Measurements from ENCODE around the gene CCHCR1.
A peak's percentile ranks its signal among the peaks of the same experiment; 100 is the strongest.
"Not testable (repeated sequence)": the region's sequence is repeated elsewhere in the genome, so short reads cannot be mapped to it uniquely, and the experiment has no call there.

CCHCR1 gene

GRCh38 chr6:31157513-31158139, at the start of gene CCHCR1:
TSS of gene CCHCR1 (minus strand) at chr6:31157802. CDS start at chr6:31157600, 202 bp downstream.
- no peak for DNase-seq (ENCODE audit: low spot score)

DNA sequence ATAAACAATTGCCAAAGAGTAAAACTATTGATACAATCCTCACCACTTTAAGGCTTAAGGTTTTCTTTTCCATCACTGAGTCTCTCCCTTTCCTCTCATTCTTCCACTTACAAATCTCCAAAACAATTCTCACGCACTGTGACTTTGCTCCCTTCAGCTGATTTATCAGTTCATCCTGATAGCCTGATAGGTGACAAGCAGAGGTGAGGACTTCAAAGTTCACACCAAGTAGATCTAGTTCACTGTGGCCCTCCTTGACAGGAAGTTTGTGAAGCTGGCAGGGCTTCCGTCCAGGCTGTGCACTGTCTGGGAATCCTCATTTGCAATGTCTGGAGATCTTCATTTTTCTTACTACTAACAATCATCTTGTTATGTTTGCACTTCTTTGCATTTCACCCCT, 48.0 kb upstream of the CCHCR1 start:
- DNase-seq (ENCODE audit: low spot score) = no peak

DNA sequence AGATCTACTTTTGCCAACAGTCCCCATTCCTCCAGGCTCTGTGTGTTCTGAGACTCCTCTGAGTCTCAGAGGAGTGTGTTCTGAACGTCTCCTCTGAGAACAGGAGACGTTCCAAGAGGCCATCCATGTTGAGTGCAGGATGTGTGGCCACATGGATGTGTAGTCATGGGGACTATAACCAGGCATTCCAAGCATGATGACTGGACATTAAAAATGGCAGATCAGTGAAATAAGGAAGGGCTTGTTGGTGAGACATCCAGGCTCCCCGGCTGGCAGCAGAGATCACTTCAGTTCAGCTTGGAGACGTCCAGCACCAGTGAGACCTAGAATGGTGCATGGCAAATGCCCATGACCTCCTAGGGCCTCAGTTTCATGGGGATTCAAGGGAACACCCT, 47.1 kb upstream of the CCHCR1 start:
- no peak for DNase-seq (ENCODE audit: low spot score)

GRCh38 chr6:31203345-31203979, 45.9 kb upstream of the CCHCR1 start:
- DNase-seq (ENCODE audit: low spot score) = peak; percentile 25

DNA sequence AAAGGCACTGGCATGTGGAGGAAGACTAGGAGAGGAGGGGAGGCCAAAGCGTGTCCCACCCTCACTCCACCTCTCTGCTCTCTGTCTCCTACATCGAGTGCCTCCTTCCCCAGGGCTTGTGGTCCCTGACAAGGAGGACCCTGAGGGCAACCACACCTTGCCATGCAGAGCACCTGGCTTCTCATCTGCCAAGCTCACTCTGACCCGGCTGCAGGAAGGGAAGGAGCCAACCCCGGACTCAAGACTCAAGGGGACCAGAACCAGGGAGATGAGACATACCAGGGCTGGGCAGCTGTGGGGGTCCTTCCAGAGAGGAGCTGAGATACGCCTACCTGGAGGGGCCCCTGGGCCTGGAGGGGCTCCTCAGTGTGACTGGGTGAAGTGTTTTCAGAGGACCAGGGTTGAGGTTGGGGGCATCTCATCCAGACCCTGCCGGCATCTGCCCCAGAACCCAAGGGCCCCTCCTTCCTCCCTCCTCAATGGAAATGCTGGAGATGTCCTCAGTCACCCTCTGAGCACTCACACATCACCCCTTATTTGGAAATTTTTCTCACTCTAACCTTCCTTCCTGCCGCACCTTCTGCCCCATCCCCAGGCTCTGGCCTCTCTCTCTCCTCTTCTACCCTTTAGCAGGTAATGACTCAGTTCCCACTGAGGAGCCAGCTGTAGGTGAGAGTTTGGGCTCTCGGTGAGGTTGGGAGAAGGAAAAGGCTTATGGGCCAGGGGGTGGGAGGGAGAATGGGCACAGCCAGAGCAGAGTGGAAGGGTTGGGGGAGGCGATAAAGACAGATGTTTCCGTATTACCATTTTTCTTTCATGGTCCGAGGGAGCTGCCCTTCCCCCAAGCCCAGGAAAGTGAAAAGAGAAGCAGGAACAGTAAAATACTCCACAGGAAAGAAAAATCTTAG, 44.9 kb upstream of the CCHCR1 start:
- no peak for DNase-seq (ENCODE audit: low spot score)

DNA sequence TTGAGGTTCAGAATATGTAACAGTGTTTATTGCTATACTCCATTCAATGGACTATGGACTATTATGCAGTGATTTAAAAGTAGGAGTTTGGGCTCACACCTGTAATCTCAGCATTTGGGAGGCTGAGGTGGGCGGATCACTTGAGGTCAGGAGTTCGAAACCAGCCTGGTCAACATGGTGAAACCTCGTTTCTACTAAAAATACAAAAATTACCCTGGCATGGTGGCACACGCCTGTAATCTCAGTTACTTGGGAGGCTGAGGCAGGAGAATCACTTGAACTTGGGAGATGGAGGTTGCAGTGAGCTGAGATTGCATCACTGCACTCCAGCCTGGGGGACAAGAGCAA, 41.5 kb upstream of the CCHCR1 start:
- DNase-seq (ENCODE audit: low spot score) = not testable (repeated sequence)

GRCh38 chr6:31197559-31198305, 40.1 kb upstream of the CCHCR1 start:
- DNase-seq (ENCODE audit: low spot score) = peak; percentile 78

DNA sequence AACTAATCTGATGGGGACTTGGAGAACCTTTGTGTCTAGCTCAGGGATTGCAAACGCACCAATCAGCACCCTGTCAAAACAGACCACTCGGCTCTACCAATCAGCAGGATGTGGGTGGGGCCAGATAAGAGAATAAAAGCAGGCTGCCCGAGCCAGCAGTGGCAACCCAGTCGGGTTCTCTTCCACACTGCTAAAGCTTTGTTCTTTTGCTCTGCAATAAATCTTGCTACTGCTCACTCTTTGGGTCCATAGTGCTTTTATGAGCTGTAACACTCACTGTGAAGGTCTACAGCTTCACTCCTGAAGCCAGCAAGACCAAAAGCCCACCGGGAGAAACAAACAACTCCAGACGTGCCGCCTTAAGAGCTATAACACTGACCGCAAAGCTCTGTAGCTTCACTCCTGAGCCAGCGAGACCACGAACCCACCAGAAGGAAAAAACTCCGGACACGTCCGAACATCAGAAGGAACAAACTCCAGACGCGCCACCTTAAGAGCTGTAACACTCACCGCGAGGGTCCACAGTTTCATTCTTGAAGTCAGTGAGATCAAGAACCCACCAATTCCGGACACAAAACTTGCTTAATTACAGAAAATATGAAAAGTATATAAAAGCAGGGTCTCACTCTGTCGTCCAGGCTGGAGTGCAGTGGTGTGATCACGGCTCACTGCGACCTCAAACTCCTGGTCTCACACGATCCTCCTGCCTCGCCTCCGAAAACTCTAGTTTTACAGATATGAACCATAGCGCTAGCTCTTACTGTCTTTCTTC, 38.8 kb upstream of the CCHCR1 start:
- not testable (repeated sequence) for DNase-seq (ENCODE audit: low spot score)

- not testable (repeated sequence) for DNase-seq (ENCODE audit: low spot score)
These were observed 37.8 kb upstream of the CCHCR1 start for GRCh38 chr6:31195308-31195979.

DNA sequence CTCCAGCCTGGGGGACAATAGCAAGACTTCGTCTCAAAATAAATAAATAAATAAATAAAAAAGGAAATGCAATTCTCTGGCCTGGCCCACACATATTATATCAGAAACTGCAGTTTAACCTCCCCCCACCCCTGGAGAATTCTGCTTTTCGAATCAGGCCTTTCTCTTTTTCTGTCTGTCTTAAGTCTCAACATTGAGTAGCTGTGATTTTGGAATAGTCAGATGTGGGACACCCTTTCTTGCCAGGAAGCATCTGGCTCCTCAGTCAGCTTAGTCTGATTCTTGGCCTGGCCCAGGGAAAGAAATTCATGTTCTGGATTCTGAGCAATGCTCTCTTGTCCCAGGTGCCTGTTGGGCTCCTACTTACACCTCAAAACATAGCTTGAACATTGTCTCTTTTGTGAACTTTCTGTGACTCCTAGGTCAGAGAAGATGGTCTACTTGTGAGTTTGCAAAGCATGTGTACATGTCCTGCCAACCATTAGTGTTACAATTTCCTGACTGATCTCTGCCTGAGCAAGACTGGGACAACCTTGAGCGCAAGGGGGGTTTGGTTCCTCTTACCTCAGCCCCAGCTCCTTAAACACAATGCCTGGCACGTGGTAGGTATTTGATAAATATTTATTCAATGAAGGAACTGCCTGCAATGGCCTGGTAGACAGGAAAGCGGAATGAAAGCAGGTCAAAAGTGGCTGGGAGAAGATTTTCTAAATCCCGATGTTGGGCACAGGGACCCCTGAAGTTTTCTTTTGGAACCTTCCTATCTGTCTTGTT, 36.6 kb upstream of the CCHCR1 start:
- no peak for DNase-seq (ENCODE audit: low spot score)

DNA sequence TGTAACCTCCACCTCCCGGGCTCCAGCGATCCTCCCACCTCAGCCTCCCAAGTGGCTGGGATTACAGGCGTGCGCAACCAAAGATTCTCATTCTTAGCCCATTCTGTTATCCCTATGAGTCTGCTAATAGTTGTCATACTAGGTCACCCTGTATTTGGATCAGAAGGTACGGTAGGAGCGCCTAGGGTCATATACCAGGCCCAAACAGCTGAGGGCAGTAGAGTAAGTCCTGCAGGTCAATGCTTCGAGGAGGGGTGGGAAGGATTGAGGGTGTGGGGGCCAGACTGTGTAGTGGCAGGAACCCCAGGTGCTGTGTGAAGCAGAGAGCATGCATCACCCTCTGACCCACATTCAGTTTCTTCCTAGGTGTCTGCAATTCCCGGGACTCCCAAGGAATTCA, 35.6 kb upstream of the CCHCR1 start:
- no peak for DNase-seq (ENCODE audit: low spot score)

- peak; percentile 81 for DNase-seq (ENCODE audit: low spot score)
These were observed 35.0 kb upstream of the CCHCR1 start for GRCh38 chr6:31192431-31193105.

DNA sequence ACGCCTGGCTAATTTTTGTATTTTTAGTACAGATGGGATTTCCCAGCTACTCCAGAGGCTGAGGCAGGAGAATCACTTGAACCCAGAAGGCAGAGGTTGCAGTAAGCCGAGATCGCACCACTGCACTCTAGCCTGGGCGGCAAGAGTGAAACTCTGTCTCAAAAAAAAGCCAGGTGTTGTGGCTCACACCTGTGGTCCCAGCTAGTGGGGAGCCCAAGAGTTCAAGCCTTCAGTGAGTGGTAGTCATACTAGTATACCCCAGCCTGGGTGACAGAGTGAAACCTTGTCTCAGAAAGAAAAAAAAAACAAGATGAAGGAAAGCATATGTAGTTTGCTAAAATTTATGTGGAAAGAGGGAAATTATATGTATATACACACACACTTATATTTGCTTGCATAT, 32.9 kb upstream of the CCHCR1 start:
- DNase-seq (ENCODE audit: low spot score) = no peak

DNA sequence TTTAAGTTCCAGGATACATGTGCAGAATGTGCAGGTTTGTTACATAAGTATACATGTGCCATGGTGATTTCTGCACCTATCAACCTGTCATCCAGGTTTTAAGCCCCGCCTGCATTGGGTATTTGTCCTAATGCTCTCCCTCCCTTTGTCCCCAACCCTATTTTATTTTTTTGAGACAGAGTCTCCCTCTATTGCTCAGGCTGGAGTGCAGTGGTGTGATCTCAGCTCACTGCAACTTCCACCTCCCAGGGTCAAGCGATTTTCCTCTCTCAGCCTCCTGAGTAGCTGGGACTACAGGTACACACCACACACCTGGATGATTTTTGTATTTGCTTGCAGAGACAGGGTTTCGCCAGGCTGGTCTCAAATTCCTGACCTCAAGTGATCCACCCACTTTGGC, 31.6 kb upstream of the CCHCR1 start:
- DNase-seq (ENCODE audit: low spot score) = not testable (repeated sequence)

DNA sequence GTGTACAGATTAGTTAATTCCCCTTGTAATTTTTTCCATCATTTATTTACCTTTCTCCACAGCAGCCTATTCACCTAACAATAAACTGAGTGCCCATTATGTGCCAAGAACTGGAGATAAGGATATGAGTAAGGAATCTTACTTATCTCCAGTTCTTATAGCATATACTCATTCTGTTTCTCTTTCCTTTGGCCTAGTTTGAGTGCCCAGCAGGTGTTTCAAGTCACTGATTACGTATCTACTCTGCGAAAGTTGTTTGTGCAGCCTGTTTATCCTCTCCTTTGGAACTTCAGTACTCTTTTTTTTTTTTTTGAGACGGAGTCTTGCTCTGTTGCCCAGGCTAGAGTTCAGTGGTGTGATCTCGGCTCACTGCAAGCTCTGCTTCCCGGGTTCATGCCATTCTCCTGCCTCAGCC, 30.2 kb upstream of the CCHCR1 start:
- no peak for DNase-seq (ENCODE audit: low spot score)

DNA sequence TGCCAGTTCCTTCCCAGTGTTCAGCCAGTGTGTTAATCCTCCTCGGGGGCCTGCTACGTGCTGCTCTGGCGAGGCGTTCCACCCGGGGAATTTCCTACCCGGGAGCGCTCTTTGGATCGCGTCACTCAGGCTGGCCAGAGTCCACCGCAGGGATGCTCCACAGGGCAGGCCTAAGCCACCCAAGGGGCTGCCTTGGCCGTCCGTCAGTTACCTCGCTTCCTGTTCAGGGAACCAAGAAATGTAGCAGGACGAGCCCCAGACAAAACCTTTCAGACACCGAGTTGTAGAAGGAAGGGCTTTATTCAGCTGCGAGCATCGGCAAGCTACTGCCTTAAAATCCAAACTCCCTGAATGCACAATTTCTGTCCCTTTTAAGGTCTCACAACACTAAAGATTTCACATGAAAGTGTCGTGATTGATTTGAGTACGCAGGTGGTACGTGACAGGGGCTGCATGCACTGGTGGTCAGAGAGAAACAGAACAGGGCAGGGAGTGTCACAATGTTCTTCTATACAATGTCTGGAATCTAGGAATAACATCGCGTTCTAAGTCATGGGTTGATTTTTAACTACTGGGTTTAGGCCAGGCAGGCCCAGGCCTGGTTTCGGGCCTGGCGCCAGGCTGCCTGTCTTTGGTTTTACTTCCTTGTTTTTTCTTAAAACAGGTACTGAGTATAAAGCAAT, 28.6 kb upstream of the CCHCR1 start:
- peak; percentile 42 for DNase-seq (ENCODE audit: low spot score)

DNA sequence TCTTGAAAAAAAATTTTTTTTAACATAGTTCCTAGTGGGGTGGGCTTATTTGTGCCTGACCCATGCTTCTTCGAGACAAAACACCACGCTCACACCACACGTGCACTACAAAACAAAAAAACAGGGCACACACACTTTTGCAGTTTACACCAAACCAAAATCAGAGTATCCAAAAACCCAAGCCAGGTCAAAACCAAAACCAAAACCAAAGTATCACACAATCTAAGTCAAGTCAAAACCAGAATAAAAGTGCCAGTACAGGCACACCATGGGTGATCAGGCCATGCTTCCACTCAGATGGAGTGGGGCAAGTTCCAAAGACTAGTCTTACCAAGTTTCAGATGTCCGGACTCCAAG, 28.1 kb upstream of the CCHCR1 start:
- not testable (repeated sequence) for DNase-seq (ENCODE audit: low spot score)

GRCh38 chr6:31183859-31184258, 26.3 kb upstream of the CCHCR1 start:
- DNase-seq (ENCODE audit: low spot score) = not testable (repeated sequence)

DNA sequence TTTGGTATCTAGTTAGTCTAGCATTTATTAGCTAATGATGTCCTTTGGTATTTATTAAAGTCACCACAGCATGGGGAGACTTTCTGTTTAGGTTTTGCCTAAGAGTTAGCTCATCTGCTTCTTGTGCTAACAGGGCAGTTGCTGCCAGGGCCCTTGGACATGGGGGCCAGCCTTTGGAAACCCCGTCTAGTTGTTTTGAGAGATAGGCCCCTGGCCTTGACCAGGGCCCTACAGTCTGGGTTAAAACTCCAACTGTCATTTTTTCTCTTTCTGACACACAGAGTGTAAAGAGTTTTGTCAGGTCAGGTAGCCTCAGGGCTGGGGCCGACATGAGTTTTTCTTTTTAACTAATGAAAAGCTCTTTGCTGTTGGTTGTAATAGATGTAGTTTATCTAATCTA, 25.7 kb upstream of the CCHCR1 start:
- not testable (repeated sequence) for DNase-seq (ENCODE audit: low spot score)
